PC-9 (cell line): ENCODE data around the gene COIL.

Experiments used
- CTCF ChIP-seq: fragments of 200-600 bp; sonication (generic); conservative IDR thresholded peaks from 2 replicates; pipeline ENCODE4 v1.6.1; 2017; ENCODE audit warnings: mixed run types, antibody characterized with exemption, mild to moderate bottlenecking, moderate library complexity
- EZH2 ChIP-seq: fragments of 200-600 bp; sonication (generic); IDR thresholded peaks from 2 replicates; pipeline ENCODE4 v1.8.0; 2017; ENCODE audit warnings: antibody characterized with exemption, low read depth

- TF ChIP-seq CTCF (no peak), EZH2 (no peak)
Measured at GRCh38 chr17:56985371-56986162, 24.7 kb upstream of the COIL start.
